Fibroblast of skin of scalp (primary cell): Measurements from ENCODE around the gene MYO18B.

Experiments used
- DNase-seq: peaks from one replicate; pipeline ENCODE4 v3.0.0-alpha.2; 2013

The MYO18B gene

GRCh38 chr22:25828422-25828821 lies 86.4 kb downstream of the MYO18B start:
- DNase-seq, result no peak

- no peak for DNase-seq
These were observed 87.2 kb downstream of the MYO18B start for GRCh38 chr22:25829237-25829636.

- no peak for DNase-seq
These were observed 88.1 kb downstream of the MYO18B start for GRCh38 chr22:25829808-25830777.

- no peak for DNase-seq
These were observed 91.1 kb downstream of the MYO18B start for GRCh38 chr22:25833091-25833490.

- no peak for DNase-seq
These were observed 91.7 kb downstream of the MYO18B start for GRCh38 chr22:25833676-25834075.

GRCh38 chr22:25834490-25834889 lies 92.5 kb downstream of the MYO18B start:
- no peak for DNase-seq

- DNase-seq, result no peak
These were observed 93.4 kb downstream of the MYO18B start for GRCh38 chr22:25835348-25835747.

GRCh38 chr22:25837288-25837900 lies 95.4 kb downstream of the MYO18B start:
- DNase-seq, result no peak

- DNase-seq, result no peak
These were observed 97.2 kb downstream of the MYO18B start for GRCh38 chr22:25838960-25839741.

- DNase-seq, result no peak
These were observed 97.8 kb downstream of the MYO18B start for GRCh38 chr22:25839755-25840154.

GRCh38 chr22:25840167-25840566 lies 98.2 kb downstream of the MYO18B start:
- no peak for DNase-seq

GRCh38 chr22:25840891-25841290 lies 98.9 kb downstream of the MYO18B start:
- DNase-seq, result no peak

GRCh38 chr22:25841775-25842174 lies 99.8 kb downstream of the MYO18B start:
- no peak for DNase-seq

- no peak for DNase-seq
These were observed 101.8 kb downstream of the MYO18B start for GRCh38 chr22:25843660-25844405.

GRCh38 chr22:25844601-25845000 lies 102.6 kb downstream of the MYO18B start:
- no peak for DNase-seq

GRCh38 chr22:25845985-25846745 lies 104.2 kb downstream of the MYO18B start:
- DNase-seq, result no peak

GRCh38 chr22:25847451-25847850 lies 105.5 kb downstream of the MYO18B start:
- DNase-seq, result no peak

GRCh38 chr22:25848954-25849353 lies 107.0 kb downstream of the MYO18B start:
- DNase-seq, result no peak

- no peak for DNase-seq
These were observed 107.5 kb downstream of the MYO18B start for GRCh38 chr22:25849522-25849921.

- no peak for DNase-seq
These were observed 110.2 kb downstream of the MYO18B start for GRCh38 chr22:25852223-25852622.

GRCh38 chr22:25853078-25853477 lies 111.1 kb downstream of the MYO18B start:
- DNase-seq, result no peak
